Left cardiac atrium (tissue), 4 donors: ENCODE measurements around the gene MED28. TPM values are rescaled to one million over a fixed set of nuclear protein-coding genes. Genes with fewer than 3 reads are reported as not detected.
"Not testable (repeated sequence)": the region's sequence is repeated elsewhere in the genome, so short reads cannot be mapped to it uniquely, and the experiment has no call there.

Source experiments
- ATAC-seq, 2 donors: fragments of 200-7000 bp; cut with Tn5 transposase; one replicate each; pipeline ENCODE4 v1.9.1; 2020; ENCODE audit warnings: mild to moderate bottlenecking in 2 of 2, moderate library complexity in 2 of 2
- DNase-seq: peaks from one replicate; pipeline ENCODE4 v3.0.0-alpha.2; 2020
- intact Hi-C, 2 donors: fragments of 100-400 bp; cut with DNase I; formaldehyde crosslinking; loops; one replicate each; pipeline versions ENCODE4 v1.14.1 to v1.15.1; 2022 to 2023
- long read RNA-seq: library from polyadenylated mRNA; unstranded; transcript quantifications from one replicate; pipeline ENCODE4 v2.0.0, GENCODE V29; 2021
- total RNA-seq, 2 donors: library from RNA; stranded (reverse); fragmentation: NEBNext Ultra II Directional; extraction: Animal tissue kit (Norgen Biotek cat#: 25700); gene quantifications; one replicate each; pipeline ENCODE4 v1.2.1, GENCODE V29; 2021
- donor health status: DM: no; HTN: yes; CAD: no.
- donor health status: DM: no; HTN: yes; CAD: no; lungs with severe emphysema.
- donor health status: DM: yes; HTN: yes; CAD: no.
- donor health status: Dilated cardiomyopathy.

MED28 gene, protein sequence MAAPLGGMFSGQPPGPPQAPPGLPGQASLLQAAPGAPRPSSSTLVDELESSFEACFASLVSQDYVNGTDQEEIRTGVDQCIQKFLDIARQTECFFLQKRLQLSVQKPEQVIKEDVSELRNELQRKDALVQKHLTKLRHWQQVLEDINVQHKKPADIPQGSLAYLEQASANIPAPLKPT
- total RNA-seq = 10 to 100 TPM; 25.8 to 28.9 TPM
- long read RNA-seq, full-length matches to known transcripts = 13 of 16 reads
- long read RNA-seq, partial matches to known transcripts = 0 of 16 reads
- long read RNA-seq, other reads (novel, unspliced or antisense) = 3 of 16 reads

DNA sequence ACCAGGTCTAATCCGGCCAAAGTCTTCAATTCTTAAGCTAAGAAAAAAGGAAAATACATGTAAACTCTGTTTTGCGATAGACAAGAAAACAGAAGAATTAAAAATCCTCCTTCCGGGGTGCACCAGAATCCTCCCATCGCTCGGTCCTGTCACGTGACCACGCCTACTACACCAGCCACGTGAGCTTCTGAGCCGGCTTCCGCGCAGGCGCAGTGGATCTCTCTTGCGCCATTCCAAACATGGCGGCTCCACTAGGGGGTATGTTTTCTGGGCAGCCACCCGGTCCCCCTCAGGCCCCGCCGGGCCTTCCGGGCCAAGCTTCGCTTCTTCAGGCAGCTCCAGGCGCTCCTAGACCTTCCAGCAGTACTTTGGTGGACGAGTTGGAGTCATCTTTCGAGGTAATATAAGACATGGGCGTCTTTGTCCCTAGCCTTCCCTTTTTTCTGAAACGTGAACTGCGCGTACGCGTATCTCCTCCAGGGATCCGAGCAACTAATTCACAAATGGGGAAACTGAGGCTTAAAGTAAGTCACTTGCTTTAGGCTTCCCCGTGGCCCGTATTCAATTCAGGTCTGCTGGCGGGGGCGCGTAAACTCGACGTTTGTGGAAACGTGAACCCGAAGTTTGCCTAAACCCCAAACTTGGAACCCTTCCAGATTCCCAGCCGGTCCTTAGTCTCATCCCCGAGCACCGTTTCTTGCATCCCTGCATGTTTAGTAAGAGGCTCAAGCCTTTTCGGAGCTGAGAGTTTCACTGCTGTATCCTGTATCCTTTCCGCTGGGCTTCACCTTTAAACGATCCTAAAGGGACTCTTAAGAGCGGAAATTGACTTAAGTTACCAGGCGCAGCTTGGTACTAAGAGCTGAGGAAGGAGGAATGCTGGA, at the start of gene MED28:
Gene MED28 (plus strand): TSS at position 226 of the 884 bp plus-strand sequence. CDS start 14 bp downstream, at position 240.
- ATAC-seq (peak; percentile 98 to 99), DNase-seq (peak; percentile 98)
- intact Hi-C loops = loop anchor here in 1 of 2 donors (5.0 kb wide), 1 partner anchor 37 kb away; the partner anchor contains the start of gene LAP3

GRCh38 chr4:17565846-17566245, 48.6 kb upstream of the MED28 start:
- intact Hi-C loops = no loop called here
- DNase-seq (no peak), ATAC-seq (no peak)

- ATAC-seq = no peak
- intact Hi-C loops = no loop called here
Observed at GRCh38 chr4:17567271-17567670, 47.2 kb upstream of the MED28 start.

GRCh38 chr4:17574206-17574605, 40.2 kb upstream of the MED28 start:
- intact Hi-C loops = no loop called here
- DNase-seq (no peak), ATAC-seq (no peak)

More at GRCh38 chr4:17567271-17567670, 47.2 kb upstream of the MED28 start:
- no peak for DNase-seq

DNA sequence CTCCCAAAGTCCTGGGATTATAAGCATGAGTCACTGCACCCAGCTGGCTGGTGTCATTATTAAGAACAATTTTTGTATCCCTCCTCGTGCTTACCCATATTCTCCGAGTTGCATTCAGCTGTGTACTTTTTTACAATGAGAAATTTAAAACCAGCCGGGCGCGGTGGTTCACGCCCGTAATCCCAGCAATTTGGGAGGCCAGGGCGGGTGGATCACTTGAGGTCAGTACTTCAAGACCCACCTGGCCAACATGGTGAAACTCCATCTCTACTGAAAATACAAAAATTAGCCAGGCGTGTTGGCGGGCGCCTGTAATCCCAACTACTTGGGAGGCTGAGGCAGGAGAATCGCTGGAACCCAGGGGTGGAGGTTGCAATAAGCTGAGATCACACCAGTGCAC, 39.3 kb upstream of the MED28 start:
- intact Hi-C loops = loop anchor here in 1 of 2 donors (5.0 kb wide), 1 partner anchor 37 kb away; the partner anchor contains the start of gene MED28
- DNase-seq, ATAC-seq: not testable (repeated sequence)

- intact Hi-C loops = loop anchor here in 1 of 2 donors (5.0 kb wide), 1 partner anchor 35 kb away; the partner anchor contains the start of gene MED28
Observed at GRCh38 chr4:17576932-17577664, 37.3 kb upstream of the MED28 start, which contains the start of gene LAP3. TSS of gene LAP3 (plus strand) at chr4:17577198. CDS start at chr4:17577466, 268 bp downstream.

GRCh38 chr4:17577665-17578481, 36.6 kb upstream of the MED28 start:
- ATAC-seq = peak; percentile 28 to 31
- intact Hi-C loops = loop anchor here in 1 of 2 donors (5.0 kb wide), 1 partner anchor 34 kb away; the partner anchor contains the start of gene MED28
- peak; percentile 58 for DNase-seq

More at GRCh38 chr4:17576932-17577664, 37.3 kb upstream of the MED28 start, which contains the start of gene LAP3:
- DNase-seq = peak; percentile 97
- ATAC-seq = peak; percentile 99

- ATAC-seq (no peak), DNase-seq (no peak)
- intact Hi-C loops = loop anchor here in 1 of 2 donors (5.0 kb wide), 1 partner anchor 34 kb away; the partner anchor contains the start of gene MED28
Observed at GRCh38 chr4:17578482-17578891, 36.0 kb upstream of the MED28 start.

DNA sequence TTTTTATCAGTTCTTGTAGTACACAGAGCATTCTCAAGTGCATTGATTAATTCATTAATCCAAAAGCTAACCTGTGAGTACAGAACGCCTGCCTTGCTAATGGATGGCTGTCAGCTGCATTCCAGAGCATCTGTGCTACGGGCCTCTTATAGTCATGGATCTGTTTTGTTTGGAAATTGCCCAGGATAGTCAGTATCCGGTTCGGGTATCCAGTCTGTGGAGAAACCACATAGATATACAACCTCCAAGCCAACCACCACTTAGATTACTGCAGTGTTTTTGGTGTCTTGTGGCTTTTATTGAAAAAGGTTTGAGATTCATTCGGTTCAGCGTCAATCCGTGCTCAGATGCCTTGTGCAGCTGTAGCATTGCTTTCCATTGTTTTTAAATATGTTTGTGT, 33.5 kb upstream of the MED28 start:
- ATAC-seq = no peak
- intact Hi-C loops = no loop called here
- DNase-seq = no peak

DNA sequence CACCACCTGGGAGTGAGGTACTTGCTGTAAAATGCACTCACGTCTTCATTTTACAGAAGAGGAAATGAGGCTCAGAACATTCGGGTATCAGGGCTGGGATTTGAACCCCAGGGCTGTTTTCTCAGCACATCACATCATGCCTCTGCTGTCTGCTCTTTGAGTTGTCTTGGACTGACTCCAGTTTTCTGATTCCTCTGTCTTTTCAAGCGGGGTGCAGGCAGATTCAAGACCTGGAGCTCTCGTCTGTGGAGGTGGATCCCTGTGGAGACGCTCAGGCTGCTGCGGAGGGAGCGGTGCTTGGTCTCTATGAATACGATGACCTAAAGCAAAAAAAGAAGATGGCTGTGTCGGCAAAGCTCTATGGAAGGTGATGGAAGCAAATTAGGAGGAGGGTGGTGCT, 31.2 kb upstream of the MED28 start:
- intact Hi-C loops = no loop called here
- DNase-seq (no peak), ATAC-seq (no peak)

- ATAC-seq (no peak), DNase-seq (no peak)
- intact Hi-C loops = no loop called here
Observed at GRCh38 chr4:17583941-17584340, 30.5 kb upstream of the MED28 start.

GRCh38 chr4:17584521-17585213, 29.8 kb upstream of the MED28 start:
- intact Hi-C loops = no loop called here
- ATAC-seq (no peak), DNase-seq (no peak)

DNA sequence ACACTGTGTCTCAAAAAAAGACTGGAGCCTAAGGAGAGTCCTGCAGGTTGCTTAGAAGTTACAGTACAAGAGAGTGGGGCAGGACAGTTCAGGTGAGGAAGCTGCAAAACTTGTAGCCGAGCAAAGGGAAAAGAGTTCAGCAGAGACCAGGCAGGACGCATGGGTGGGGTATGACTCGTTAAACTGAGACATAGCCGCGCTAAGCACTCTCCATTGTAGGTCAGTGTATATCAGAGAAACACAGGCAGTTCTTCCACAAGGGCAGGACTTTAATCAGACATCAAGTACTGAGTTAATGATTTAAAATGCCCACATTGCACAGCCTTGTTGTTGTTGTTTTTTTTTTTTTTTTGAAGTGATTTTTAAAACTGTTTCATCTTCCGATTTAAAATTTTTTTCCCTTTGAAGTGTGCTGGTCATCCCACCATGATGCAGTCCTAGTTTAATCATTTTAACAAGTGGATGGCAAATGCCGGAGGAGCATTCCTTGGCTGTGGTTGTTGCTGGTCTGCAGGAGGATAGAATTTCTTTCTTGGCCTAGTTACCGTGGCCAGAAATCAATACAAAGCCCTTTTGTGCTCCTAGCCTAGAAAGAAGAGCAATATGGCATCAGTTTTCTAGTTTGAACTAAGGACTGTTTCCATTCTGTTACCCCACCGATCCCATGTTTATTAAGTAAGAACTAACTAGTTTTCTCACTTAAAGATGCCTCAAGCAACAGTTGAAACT, 27.2 kb upstream of the MED28 start:
- intact Hi-C loops = no loop called here
- no peak for ATAC-seq
- DNase-seq = no peak

GRCh38 chr4:17589355-17589754, 25.1 kb upstream of the MED28 start:
- no peak for DNase-seq
- ATAC-seq = no peak
- intact Hi-C loops = no loop called here

- intact Hi-C loops = no loop called here
- ATAC-seq (peak in 1 of 2 donors; percentile 16), DNase-seq (no peak)
Observed at GRCh38 chr4:17595471-17596005, 18.9 kb upstream of the MED28 start.

DNA sequence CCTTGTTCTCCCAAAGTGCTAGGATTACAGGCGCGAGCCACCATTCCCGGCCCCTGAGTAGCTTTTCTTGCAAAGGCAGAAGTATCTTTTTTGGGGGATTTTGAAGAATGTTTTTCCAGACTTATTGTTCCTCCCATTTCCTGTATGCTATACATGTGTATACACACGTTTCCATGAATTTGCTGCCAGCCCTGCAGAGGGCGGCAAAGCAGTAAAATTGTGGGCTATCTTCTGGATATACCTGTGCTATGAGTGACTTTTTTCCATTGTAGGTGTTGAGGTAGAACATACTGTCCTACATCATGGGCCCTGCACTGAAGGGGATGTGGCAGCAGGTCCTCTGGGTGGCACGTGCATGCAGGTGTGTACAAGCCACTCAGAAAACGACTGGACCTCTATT, 16.9 kb upstream of the MED28 start:
- DNase-seq = no peak
- intact Hi-C loops = no loop called here
- ATAC-seq = no peak

GRCh38 chr4:17599826-17600225, 14.6 kb upstream of the MED28 start:
- no peak for DNase-seq
- ATAC-seq = no peak
- intact Hi-C loops = no loop called here
